ENCODE measurements around the gene LRIT1.
"Not testable (repeated sequence)": the region's sequence is repeated elsewhere in the genome, so short reads cannot be mapped to it uniquely, and the experiment has no call there.

The LRIT1 gene, protein sequence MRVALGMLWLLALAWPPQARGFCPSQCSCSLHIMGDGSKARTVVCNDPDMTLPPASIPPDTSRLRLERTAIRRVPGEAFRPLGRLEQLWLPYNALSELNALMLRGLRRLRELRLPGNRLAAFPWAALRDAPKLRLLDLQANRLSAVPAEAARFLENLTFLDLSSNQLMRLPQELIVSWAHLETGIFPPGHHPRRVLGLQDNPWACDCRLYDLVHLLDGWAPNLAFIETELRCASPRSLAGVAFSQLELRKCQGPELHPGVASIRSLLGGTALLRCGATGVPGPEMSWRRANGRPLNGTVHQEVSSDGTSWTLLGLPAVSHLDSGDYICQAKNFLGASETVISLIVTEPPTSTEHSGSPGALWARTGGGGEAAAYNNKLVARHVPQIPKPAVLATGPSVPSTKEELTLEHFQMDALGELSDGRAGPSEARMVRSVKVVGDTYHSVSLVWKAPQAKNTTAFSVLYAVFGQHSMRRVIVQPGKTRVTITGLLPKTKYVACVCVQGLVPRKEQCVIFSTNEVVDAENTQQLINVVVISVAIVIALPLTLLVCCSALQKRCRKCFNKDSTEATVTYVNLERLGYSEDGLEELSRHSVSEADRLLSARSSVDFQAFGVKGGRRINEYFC

DNA sequence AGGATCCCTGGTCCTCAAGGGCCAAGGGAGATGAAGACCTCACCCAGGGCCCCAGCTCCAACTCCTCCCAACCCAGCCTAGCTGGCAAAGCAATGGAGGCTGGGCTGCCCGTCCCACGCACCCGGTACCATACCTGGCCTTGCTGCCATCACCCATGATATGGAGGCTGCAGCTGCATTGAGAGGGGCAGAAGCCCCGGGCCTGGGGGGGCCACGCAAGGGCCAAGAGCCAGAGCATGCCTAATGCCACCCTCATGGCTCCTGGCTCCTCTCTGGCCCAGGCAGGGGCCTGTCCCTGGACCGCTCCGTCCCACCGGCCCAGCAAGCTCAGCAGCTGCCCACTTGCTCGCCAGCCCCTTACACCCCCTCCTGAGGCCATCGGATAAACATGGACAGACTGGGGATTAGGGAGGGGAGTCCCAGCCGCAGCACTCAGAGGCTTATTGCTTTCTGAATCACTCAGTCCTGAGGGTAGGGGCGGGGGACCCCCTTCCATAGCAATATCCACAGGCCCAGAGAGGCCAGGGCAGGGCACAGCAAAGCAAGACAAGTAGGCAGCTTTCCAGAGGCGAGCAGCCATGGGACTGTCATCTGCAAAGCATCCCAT lies at the start of gene LRIT1:
TSS of gene LRIT1 (minus strand) at position 362 of the 606 bp plus-strand sequence. CDS start at position 255, 107 bp downstream.
- no peak for DNase-seq

GRCh38 chr10:84290235-84290634 lies 48.9 kb upstream of the LRIT1 start:
- DNase-seq, result no peak

GRCh38 chr10:84289521-84290200 lies 48.3 kb upstream of the LRIT1 start:
- DNase-seq, result no peak

- DNase-seq, result no peak
Measured at GRCh38 chr10:84288151-84288550, 46.8 kb upstream of the LRIT1 start.

GRCh38 chr10:84286695-84287094 lies 45.3 kb upstream of the LRIT1 start:
- DNase-seq, result no peak

GRCh38 chr10:84279876-84280475 lies 38.6 kb upstream of the LRIT1 start:
- DNase-seq, result not testable (repeated sequence)

GRCh38 chr10:84270708-84271107 lies 29.4 kb upstream of the LRIT1 start:
- no peak for DNase-seq

- DNase-seq, result no peak
Measured at GRCh38 chr10:84269773-84270172, 28.4 kb upstream of the LRIT1 start.

- no peak for DNase-seq
Measured at GRCh38 chr10:84269162-84269561, 27.8 kb upstream of the LRIT1 start.

GRCh38 chr10:84267503-84268126 lies 26.3 kb upstream of the LRIT1 start:
- DNase-seq, result peak; percentile 35

GRCh38 chr10:84265418-84265817 lies 24.1 kb upstream of the LRIT1 start:
- no peak for DNase-seq

- DNase-seq, result peak; percentile 18
Measured at GRCh38 chr10:84264611-84265141, 23.3 kb upstream of the LRIT1 start.

GRCh38 chr10:84263716-84264115 lies 22.4 kb upstream of the LRIT1 start:
- DNase-seq, result no peak

DNA sequence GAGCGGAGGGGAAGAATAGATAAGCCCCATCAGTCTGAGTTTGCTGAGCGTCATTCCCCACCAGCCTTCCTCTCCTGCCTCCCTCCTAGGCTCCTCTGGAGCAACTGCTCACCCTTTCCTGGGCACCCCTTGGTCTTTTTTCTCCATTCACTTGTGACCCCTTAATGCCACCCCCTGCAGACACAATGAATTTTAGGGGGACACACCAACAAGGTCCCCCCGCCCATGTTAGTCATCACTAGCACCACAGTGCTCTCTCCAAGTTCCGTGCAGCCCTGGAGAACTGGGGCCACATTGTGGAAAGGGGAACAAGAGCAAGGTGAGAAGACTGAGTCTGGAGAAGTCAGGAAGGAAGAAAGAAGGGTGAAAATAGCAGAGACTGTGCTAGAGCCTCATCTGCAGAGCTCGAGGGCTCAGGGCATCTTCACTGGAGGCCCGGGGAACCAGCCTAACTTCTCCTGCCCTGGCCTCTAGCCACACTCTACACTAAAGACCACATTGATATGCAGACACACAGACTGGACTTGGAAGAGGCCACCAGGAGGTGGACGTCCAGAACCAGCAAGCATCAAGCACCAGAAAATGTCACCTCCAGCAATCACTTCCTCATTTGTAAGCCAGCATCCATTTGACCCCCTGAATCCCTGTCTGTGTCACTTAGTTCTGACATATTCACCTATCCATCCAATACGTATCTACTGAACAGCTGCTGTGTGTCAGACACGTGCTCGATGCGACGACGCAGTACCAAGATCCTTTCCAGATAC lies 21.0 kb upstream of the LRIT1 start:
- DNase-seq, result no peak

DNA sequence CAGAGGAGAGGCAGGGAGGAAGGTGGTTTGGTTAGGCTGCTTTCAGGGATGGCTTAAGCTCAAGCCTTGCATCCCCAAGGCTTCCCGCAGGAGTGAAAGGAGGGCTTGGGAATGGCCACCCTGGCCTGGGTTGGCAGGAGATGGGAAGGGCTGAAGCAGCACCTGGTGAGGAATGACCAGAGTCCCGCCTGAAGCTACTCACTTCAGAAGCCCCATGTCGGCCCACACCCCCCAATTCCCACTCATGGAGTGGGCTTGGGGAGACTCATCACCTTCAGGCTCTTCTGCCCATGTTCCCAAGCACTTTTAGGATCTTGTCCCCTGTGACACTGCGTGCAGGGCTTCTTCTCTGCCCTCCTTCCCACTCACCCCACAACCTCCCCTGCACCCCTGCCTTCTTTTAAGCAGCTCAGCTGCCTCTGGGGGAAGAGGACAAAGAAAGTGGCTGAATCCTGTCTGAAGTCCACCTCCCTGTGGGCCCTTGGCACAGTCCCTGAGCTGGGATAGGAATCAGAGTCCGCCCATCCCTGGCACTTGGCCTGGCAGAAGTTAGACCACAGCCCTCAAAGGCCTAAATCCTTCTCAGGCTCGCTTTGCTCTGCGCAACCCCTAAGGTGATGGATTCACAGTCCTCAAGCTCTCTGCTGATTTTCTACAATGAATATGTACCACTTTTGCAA lies 20.0 kb upstream of the LRIT1 start:
- no peak for DNase-seq

- DNase-seq, result no peak
Measured at GRCh38 chr10:84258034-84258695, 16.8 kb upstream of the LRIT1 start.

- DNase-seq, result no peak
Measured at GRCh38 chr10:84257343-84258020, 16.1 kb upstream of the LRIT1 start.

DNA sequence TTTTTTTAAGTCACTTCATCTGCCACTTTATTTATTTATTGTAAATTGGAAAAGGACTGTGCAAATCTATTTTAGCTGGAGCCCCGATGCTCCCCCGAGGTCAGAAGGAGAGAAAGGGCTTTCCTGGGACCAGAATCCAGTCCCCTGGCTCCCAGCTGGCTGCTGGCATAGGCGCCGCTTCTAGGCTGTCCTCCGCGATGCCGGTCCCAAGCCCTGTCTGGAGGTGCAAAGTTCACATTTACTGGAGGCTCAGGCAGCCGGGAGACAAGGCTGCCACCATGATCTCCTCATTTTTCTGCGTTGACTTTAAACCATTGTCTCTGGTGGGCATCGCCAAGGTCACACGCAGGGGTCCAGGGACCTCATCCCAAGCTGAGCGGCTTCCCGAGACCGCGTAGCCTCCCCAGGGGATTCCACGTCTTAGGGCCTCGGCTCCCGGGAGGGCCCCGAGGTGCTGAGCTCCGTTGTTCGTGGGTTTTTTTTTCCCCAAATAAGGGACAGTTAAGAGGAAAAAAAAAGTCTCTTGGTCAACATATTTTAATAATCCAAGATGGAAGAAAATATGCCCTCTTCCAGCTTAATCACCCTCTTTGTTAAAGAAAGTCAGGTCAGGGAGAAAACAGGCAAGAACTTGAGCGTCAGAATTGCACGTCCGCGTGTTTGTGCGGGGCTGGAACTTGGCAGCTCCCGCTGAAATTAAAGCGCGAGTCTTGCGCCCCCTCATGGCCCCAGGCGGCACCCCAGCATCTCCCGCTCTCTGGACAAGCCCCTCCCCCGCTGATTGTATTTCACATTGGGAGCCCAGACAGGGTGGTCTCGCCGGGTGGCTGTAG lies 15.4 kb upstream of the LRIT1 start:
- DNase-seq, result no peak

Data from MV-4-11 (cell line).